Measurements from ENCODE around the gene MYADM. TPM values are rescaled to one million over a fixed set of nuclear protein-coding genes. Genes with fewer than 3 reads are reported as not detected.

Gene MYADM
- total RNA-seq, 3 donors from 2014 or later, result 30.2 to 54.6 (median 41.9) TPM

- intact Hi-C loops (cut with DNase I; ENCODE audit: low total_unique reads), result loop anchor here (10.0 kb wide), 1 partner anchor 239 kb away; the partner anchor contains the start of genes PRPF31 and TFPT
Measured at GRCh38 chr19:53875602-53876325, 8.1 kb downstream of the MYADM start.

GRCh38 chr19:53876651-53877224, 9.1 kb downstream of the MYADM start:
- H3K27ac ChIP-seq, result no peak overlapping the region
- no peak for DNase-seq (ENCODE audit: low spot score in 2 of 2)
- H3K36me3 ChIP-seq, result peaks cover 11% of the 10 kb centered on the region
- intact Hi-C loops (cut with DNase I; ENCODE audit: low total_unique reads), result loop anchor here (10.0 kb wide), 1 partner anchor 238 kb away; the partner anchor contains the start of genes PRPF31 and TFPT
- peaks cover 0 to 8% of the 10 kb centered on the region in 2 donors for H3K27me3 ChIP-seq
- H3K9me3 ChIP-seq, result no peaks in the 10 kb centered on the region
- H3K4me3 ChIP-seq, result no peak overlapping the region
- peaks cover 0 to 4% of the 10 kb centered on the region in 2 donors for H3K4me1 ChIP-seq
- TF ChIP-seq POLR2A (IDR thresholded peaks at IDR 0.05), result no peak
- no peak for TF ChIP-seq CTCF (IDR thresholded peaks at IDR 0.05)
- no peak for TF ChIP-seq POLR2AphosphoS5 (IDR thresholded peaks at IDR 0.05)

More at GRCh38 chr19:53875602-53876325, 8.1 kb downstream of the MYADM start:
- Histone ChIP-seq H3K36me3 (peaks cover 11% of the 10 kb centered on the region), H3K27ac (no peak overlapping the region), H3K4me3 (no peak overlapping the region), H3K27me3 (no peaks in the 10 kb centered on the region), H3K4me1 (no peaks in the 10 kb centered on the region), H3K9me3 (no peaks in the 10 kb centered on the region)
- no peak for DNase-seq (ENCODE audit: low spot score in 2 of 2)
- TF ChIP-seq CTCF (IDR thresholded peaks at IDR 0.05), result no peak
- TF ChIP-seq POLR2AphosphoS5 (IDR thresholded peaks at IDR 0.05), result no peak
- no peak for TF ChIP-seq POLR2A (IDR thresholded peaks at IDR 0.05)

GRCh38 chr19:53877361-53877766, 9.7 kb downstream of the MYADM start:
- Histone ChIP-seq H3K9me3 (no peaks in the 10 kb centered on the region), H3K36me3 (peaks cover 11% of the 10 kb centered on the region), H3K4me3 (no peak overlapping the region), H3K27ac (no peak overlapping the region), H3K4me1 (peaks cover 0 to 9% of the 10 kb centered on the region in 2 donors), H3K27me3 (peaks cover 0 to 14% of the 10 kb centered on the region in 2 donors)
- intact Hi-C loops (cut with DNase I; ENCODE audit: low total_unique reads), result loop anchor here (10.0 kb wide), 1 partner anchor 237 kb away; the partner anchor contains the start of genes PRPF31 and TFPT
- TF ChIP-seq CTCF (IDR thresholded peaks at IDR 0.05), result no peak
- TF ChIP-seq POLR2A (IDR thresholded peaks at IDR 0.05), result no peak
- DNase-seq (ENCODE audit: low spot score in 2 of 2), result no peak

- H3K4me1 ChIP-seq, result peaks cover 0 to 9% of the 10 kb centered on the region in 2 donors
- no peak for DNase-seq (ENCODE audit: low spot score in 2 of 2)
Measured at GRCh38 chr19:53878776-53879139, 11.1 kb downstream of the MYADM start.

More at GRCh38 chr19:53878776-53879139, 11.1 kb downstream of the MYADM start:
- Histone ChIP-seq H3K27ac (no peak overlapping the region), H3K4me3 (peak overlapping the region; percentile 42 to 72 (median 54)), H3K9me3 (no peaks in the 10 kb centered on the region), H3K36me3 (peaks cover 8% of the 10 kb centered on the region), H3K27me3 (peaks cover 0 to 28% of the 10 kb centered on the region in 2 donors)
- TF ChIP-seq POLR2A (IDR thresholded peaks at IDR 0.05), result no peak
- TF ChIP-seq CTCF (IDR thresholded peaks at IDR 0.05), result no peak
- no peak for TF ChIP-seq POLR2AphosphoS5 (IDR thresholded peaks at IDR 0.05)
- intact Hi-C loops (cut with DNase I; ENCODE audit: low total_unique reads), result loop anchor here (10.0 kb wide), 1 partner anchor 236 kb away; the partner anchor contains the start of genes PRPF31 and TFPT

Data from breast epithelium (tissue), 4 donors.